ENCODE measurements around the gene SNAPC4. TPM values are rescaled to one million over a fixed set of nuclear protein-coding genes. Genes with fewer than 3 reads are reported as not detected.

SNAPC4 gene
- total and polyA plus RNA-seq, 9 of the 15 experiments (the other 6 are each of a cell fraction or from before 2014, with no cell fraction given): 0.21 to 21.8 (median 8.8) TPM

GRCh38 chr9:136410500-136411287 is 10.7 kb upstream of the SNAPC4 start, which contains the start of the genes ENTR1 and PMPCA (continued):
- no peak for TF ChIP-seq TEAD2 (tag; IDR thresholded peaks at IDR 0.05)
- TF ChIP-seq SP2 (IDR thresholded peaks at IDR 0.05; ENCODE audit: extremely low read depth, low read depth, low read length, poor library complexity, severe bottlenecking): no peak
- no peak for TF ChIP-seq HDAC8 (tag; IDR thresholded peaks at IDR 0.05)
- no peak for TF ChIP-seq SIRT6 (IDR thresholded peaks at IDR 0.05; ENCODE audit: low read depth, low read length)
- no peak for TF ChIP-seq ZNF133 (CRISPR knock-in tag; IDR thresholded peaks at IDR 0.05)
- peak; percentile 59; the same call in 1 of the 2 replicates for TF ChIP-seq ATF7 (IDR thresholded peaks at IDR 0.05)
- TF ChIP-seq PHB2 (IDR thresholded peaks at IDR 0.05; ENCODE audit: low read depth): no peak
- TF ChIP-seq ZNF280A (IDR thresholded peaks at IDR 0.05; ENCODE audit: low read depth, partially characterized antibody): no peak
- no peak for TF ChIP-seq ESRRB (CRISPR knock-in tag; IDR thresholded peaks at IDR 0.05; ENCODE audit: borderline replicate concordance)
- no peak for TF ChIP-seq KLF16 (IDR thresholded peaks at IDR 0.05)
- peak; percentile 59 for TF ChIP-seq CHD2 (IDR thresholded peaks at IDR 0.05; ENCODE audit: low read depth, low read length)
- TF ChIP-seq ZNF253 (CRISPR knock-in tag; conservative IDR thresholded peaks at IDR 0.05): no peak
- TF ChIP-seq ZNF512 (tag; IDR thresholded peaks at IDR 0.05): no peak
- peak; percentile 34 for TF ChIP-seq NCOR1 (IDR thresholded peaks at IDR 0.05)
- TF ChIP-seq PHF21A (IDR thresholded peaks at IDR 0.05; ENCODE audit: borderline replicate concordance, low read depth): no peak
- TF ChIP-seq ZNF77 (CRISPR knock-in tag; IDR thresholded peaks at IDR 0.05): no peak
- no peak for TF ChIP-seq HIVEP1 (CRISPR knock-in tag; IDR thresholded peaks at IDR 0.05)
- no peak for TF ChIP-seq CHD4 (IDR thresholded peaks at IDR 0.05; ENCODE audit: insufficient read depth, insufficient replicate concordance, low read depth, low read length, poor library complexity, severe bottlenecking)
- TF ChIP-seq NRF1 (conservative IDR thresholded peaks at IDR 0.05 in 1 of 2, IDR thresholded peaks at IDR 0.05 in 1 of 2): peak; percentile 25 to 44; a peak in 3 of 4 replicates
- no peak for TF ChIP-seq BCL6 (CRISPR knock-in tag; IDR thresholded peaks at IDR 0.05)
- TF ChIP-seq PRPF4 (IDR thresholded peaks at IDR 0.05; ENCODE audit: insufficient read depth, low read depth, low read length, poor library complexity, severe bottlenecking): no peak
- no peak for TF ChIP-seq CBX8 (IDR thresholded peaks at IDR 0.05; ENCODE audit: borderline replicate concordance, extremely low read depth, low read depth, low read length, poor library complexity, severe bottlenecking)
- no peak for TF ChIP-seq SETDB1 (IDR thresholded peaks at IDR 0.05; ENCODE audit: low read length)
- no peak for TF ChIP-seq FOXA3 (CRISPR knock-in tag; conservative IDR thresholded peaks at IDR 0.05 in 1 of 2, IDR thresholded peaks at IDR 0.05 in 1 of 2)
- TF ChIP-seq NR4A1 (CRISPR knock-in tag; IDR thresholded peaks at IDR 0.05): no peak
- TF ChIP-seq NR4A1 (tag; IDR thresholded peaks at IDR 0.05): no peak
- no peak for TF ChIP-seq RBM17 (IDR thresholded peaks at IDR 0.05; ENCODE audit: borderline replicate concordance, low read depth, low read length)
- TF ChIP-seq FOSL1 (tag; conservative IDR thresholded peaks at IDR 0.05): no peak
